Activated CD4-positive, alpha-beta T cell treated with anti-CD3 and anti-CD28 coated beads, Interleukin-2, amount 10 ng/mL, durations not matched to agents 24 days and 14 days (primary cell): Measurements from ENCODE around the gene ZDHHC17. TPM values are rescaled to one million over a fixed set of nuclear protein-coding genes. Genes with fewer than 3 reads are reported as not detected.

ENCODE experiments used
- DNase-seq: peaks from one replicate; pipeline ENCODE4 v3.0.0; 2022
- H3K27ac Mint-ChIP-seq: one replicate; pipeline ENCODE4 v1.8.0; 2022; ENCODE audit warnings: mild to moderate bottlenecking, mixed read lengths
- H3K27me3 Mint-ChIP-seq: one replicate; pipeline ENCODE4 v1.8.0; 2022; ENCODE audit warnings: mixed read lengths
- H3K36me3 Mint-ChIP-seq: one replicate; pipeline ENCODE4 v1.8.0; 2022; ENCODE audit warnings: low read depth, mild to moderate bottlenecking, mixed read lengths
- H3K4me1 Mint-ChIP-seq: one replicate; pipeline ENCODE4 v1.8.0; 2021; ENCODE audit warnings: mixed read lengths
- H3K4me3 Mint-ChIP-seq: one replicate; pipeline ENCODE4 v1.8.0; 2022; ENCODE audit warnings: mild to moderate bottlenecking, moderate library complexity, mixed read lengths
- H3K9me3 Mint-ChIP-seq: one replicate; pipeline ENCODE4 v1.8.0; 2021; ENCODE audit warnings: mixed read lengths
- intact Hi-C: fragments of 100-400 bp; cut with micrococcal nuclease; formaldehyde crosslinking; loops from one replicate; pipeline ENCODE4 v1.15.1; 2023
- total RNA-seq: library from RNA; stranded (reverse); gene quantifications from 2 replicates; pipeline ENCODE4 v1.2.3, GENCODE V29; 2022

ZDHHC17 gene
- total RNA-seq, 1 donor from 2014 or later = 31.2 TPM

DNA sequence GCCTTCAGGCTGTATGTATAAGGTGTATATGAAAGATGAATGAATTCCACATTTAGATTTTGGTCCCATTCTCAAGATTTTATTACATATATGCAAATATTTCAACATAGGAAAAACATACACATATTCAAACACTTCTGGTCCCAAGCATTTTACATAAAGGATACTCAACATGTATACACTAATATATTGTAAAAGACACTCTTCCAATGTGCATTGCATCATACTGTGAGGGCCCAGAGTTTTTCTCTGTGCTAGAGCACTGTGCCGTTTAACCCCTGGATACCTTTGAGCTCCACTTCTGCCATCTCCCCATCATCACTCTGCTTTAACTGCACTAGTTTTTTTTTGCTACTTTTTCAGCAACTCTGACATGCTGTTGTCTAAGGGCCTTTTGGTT lies 48.1 kb downstream of the ZDHHC17 start:
- no peaks in the 10 kb centered on the region for H3K9me3 Mint-ChIP-seq
- H3K4me3 Mint-ChIP-seq = no peak overlapping the region
- peaks cover 14% of the 10 kb centered on the region for H3K36me3 Mint-ChIP-seq
- no peak overlapping the region for H3K27ac Mint-ChIP-seq
- intact Hi-C loops = no loop called here
- no peaks in the 10 kb centered on the region for H3K27me3 Mint-ChIP-seq
- no peak for DNase-seq
- no peaks in the 10 kb centered on the region for H3K4me1 Mint-ChIP-seq

DNA sequence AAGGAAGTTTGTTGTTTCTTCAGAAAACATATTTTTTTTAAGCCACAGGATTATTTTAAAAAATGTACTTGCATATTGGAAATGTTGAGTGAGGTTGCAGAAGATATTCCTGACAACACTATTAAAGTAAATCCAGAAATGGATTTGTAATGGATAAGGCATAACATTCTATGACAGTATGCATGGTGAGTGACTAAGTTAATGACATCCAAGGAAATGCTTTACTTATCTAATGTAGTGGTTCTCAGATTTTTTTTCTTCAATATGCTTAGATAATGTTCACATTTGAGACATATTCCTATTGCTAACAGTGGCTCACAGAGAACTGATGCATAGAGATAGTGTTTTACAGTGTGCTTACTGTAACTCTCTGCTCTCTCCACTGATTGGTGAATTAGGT lies 49.4 kb downstream of the ZDHHC17 start:
- Mint-ChIP-seq H3K4me3 (no peak overlapping the region), H3K4me1 (no peaks in the 10 kb centered on the region), H3K9me3 (no peaks in the 10 kb centered on the region), H3K36me3 (peaks cover 14% of the 10 kb centered on the region), H3K27ac (no peak overlapping the region), H3K27me3 (no peaks in the 10 kb centered on the region)
- DNase-seq = no peak
- intact Hi-C loops = no loop called here

DNA sequence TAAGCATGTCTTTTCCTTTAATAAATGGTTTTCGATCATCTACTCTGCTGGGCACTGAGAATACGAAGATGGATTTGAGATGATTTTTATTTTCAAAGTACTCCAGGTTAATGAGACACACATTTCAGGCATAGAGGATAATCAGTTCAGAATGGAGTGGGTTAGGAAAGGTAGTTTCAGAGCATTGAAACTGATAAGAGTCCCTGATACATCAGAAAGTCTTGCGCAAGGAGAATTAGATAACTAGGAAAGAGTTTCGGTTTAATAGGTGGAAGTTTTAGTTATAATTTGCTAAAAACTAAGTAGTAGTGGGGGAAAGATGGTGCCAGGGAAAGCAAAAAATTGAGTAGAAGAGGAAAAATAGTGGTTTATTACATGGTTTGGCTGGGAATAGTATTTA lies 50.1 kb downstream of the ZDHHC17 start:
- intact Hi-C loops = no loop called here
- no peak for DNase-seq
- Mint-ChIP-seq H3K27ac (no peak overlapping the region), H3K27me3 (no peaks in the 10 kb centered on the region), H3K36me3 (peaks cover 15% of the 10 kb centered on the region), H3K4me3 (no peak overlapping the region), H3K9me3 (no peaks in the 10 kb centered on the region), H3K4me1 (no peaks in the 10 kb centered on the region)

DNA sequence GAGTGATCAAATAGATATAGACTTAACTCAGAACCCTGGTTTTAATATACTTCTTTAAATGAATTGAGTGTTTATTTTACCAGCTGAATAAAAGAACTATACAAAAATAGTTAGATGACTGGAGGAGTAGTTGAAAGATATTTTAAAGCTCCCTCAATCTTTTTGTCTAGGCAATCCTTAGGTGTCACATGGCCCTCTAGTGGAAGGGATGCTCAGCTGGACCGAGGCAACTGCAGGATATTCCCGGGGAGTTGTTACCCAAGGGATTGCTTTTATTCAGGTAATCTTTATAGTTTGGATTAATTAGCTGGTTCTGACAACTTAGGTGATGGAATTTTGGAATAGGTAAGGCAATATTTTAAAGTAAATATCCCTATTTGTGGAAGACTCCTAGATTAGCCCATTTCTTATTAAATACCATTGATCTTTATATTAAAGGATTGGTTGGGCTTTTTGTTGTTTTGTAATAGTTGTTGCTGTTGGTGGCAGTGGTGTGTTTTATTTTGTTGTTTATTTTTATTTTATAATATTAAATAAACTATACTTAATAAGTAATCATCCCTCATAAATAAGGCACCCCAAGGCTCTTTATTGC lies 57.1 kb downstream of the ZDHHC17 start:
- peaks cover 3% of the 10 kb centered on the region for H3K36me3 Mint-ChIP-seq
- intact Hi-C loops = no loop called here
- no peak overlapping the region for H3K4me3 Mint-ChIP-seq

DNA sequence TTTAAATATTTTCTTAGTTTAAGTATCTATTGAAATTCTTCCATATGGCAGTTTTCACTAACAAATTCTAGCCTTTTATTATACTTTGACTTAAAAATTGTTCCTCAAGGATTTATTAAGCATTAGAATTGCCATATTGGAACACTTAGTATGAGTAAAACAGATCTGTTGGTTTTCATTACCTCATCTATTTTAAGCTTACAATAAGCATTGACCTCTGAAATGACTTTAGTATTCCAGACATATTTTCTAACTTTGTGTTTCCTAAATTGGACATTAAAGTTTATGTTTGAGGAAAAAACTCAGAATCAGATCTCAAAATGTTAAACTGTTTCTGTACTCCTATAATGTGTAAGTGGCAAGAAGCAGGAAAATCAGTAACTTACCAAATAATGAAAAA lies 66.5 kb downstream of the ZDHHC17 start:
- H3K27me3 Mint-ChIP-seq = no peaks in the 10 kb centered on the region
- no peak overlapping the region for H3K4me3 Mint-ChIP-seq
- intact Hi-C loops = no loop called here
- no peaks in the 10 kb centered on the region for H3K9me3 Mint-ChIP-seq
- H3K27ac Mint-ChIP-seq = no peak overlapping the region
- H3K4me1 Mint-ChIP-seq = no peaks in the 10 kb centered on the region
- H3K36me3 Mint-ChIP-seq = peaks cover 10% of the 10 kb centered on the region
- no peak for DNase-seq

More for the DNA sequence above, 57.1 kb downstream of the ZDHHC17 start:
- Mint-ChIP-seq H3K27ac (no peak overlapping the region), H3K4me1 (no peaks in the 10 kb centered on the region), H3K27me3 (no peaks in the 10 kb centered on the region), H3K9me3 (no peaks in the 10 kb centered on the region)
- DNase-seq = no peak

DNA sequence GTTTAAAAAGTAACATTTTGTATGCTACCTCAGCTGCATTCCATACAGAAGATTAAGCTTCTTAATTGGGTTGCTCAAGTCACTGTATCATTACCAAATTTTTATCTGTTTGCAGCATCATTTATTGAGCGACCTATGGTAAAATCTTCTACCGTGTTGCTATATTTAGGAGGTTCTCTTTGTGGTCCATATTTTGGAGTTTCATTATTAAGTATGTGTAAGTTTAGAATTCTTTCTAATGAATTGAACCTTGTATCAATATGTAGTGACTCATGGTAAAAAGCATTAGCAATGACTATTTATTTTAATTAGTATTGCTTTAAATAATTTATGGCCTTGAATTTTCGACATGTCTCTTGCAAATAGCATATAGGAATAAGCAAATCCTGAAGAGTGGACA lies 72.7 kb downstream of the ZDHHC17 start:
- Mint-ChIP-seq H3K27me3 (no peaks in the 10 kb centered on the region), H3K9me3 (no peaks in the 10 kb centered on the region), H3K4me1 (no peaks in the 10 kb centered on the region), H3K36me3 (peaks cover 4% of the 10 kb centered on the region), H3K4me3 (no peak overlapping the region), H3K27ac (no peak overlapping the region)
- intact Hi-C loops = no loop called here
- no peak for DNase-seq

DNA sequence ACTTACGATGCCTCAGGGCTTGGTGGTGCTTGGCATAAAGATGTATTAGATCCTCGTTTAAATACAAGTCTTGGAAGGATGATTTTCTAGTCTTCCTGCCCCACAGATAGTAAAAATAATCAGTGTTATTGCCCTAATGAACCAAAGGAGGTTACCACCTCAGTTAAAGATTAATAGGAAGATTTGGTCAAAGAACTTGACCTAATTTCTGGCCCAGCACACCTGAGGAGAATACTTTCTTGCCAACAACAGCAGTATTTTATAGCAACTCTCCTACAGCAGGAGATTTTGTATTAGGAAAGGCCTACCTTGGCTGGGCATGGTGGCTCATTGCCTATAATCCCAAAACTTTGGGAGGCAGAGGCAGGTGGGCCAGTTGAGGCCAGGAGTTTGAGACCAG lies 83.3 kb downstream of the ZDHHC17 start:
- DNase-seq = no peak
- Mint-ChIP-seq H3K27ac (no peak overlapping the region), H3K4me3 (no peak overlapping the region), H3K4me1 (no peaks in the 10 kb centered on the region), H3K27me3 (no peaks in the 10 kb centered on the region), H3K9me3 (no peaks in the 10 kb centered on the region), H3K36me3 (peaks cover 21% of the 10 kb centered on the region)
- intact Hi-C loops = no loop called here

DNA sequence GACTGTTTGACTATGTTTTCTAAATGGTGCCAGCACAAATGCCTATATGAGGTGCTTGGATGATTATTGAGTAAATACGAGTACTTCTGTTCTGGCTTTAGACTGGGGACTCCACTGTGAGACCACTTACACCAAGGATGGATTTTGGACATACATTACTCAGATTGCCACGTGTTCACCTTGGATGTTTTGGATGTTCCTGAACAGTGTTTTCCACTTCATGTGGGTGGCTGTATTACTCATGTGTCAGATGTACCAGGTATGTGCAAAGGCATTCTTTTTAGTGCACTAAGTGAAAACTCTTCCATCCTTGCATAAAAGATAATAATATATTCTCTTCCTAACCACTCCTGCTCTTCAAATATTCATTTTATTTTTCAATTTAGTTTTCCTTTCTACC lies 84.2 kb downstream of the ZDHHC17 start:
- no peak overlapping the region for H3K27ac Mint-ChIP-seq
- H3K9me3 Mint-ChIP-seq = no peaks in the 10 kb centered on the region
- intact Hi-C loops = no loop called here
- H3K4me3 Mint-ChIP-seq = no peak overlapping the region
- H3K36me3 Mint-ChIP-seq = peaks cover 21% of the 10 kb centered on the region
- no peaks in the 10 kb centered on the region for H3K4me1 Mint-ChIP-seq
- H3K27me3 Mint-ChIP-seq = no peaks in the 10 kb centered on the region
- no peak for DNase-seq

DNA sequence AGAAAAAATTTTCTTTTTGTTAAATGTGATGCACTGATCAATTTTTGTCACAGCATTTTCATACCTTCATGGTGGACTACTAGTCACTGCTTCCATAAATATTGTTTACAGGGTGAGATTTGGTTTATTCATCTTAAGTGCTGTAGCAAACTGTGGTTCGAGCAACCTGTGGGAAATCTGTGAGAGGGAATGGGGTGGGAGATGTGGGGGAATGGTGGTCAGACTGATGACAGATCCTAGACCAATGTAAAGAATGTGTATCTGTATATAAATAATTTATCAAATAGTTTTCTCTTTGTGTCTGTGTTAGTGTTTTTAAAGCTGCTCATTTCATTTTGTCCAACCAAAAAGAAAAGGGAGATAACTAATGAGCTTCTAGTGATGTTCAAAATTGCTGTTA lies 88.2 kb downstream of the ZDHHC17 start:
- Mint-ChIP-seq H3K27me3 (no peaks in the 10 kb centered on the region), H3K4me1 (no peaks in the 10 kb centered on the region), H3K9me3 (peaks cover 3% of the 10 kb centered on the region), H3K27ac (no peak overlapping the region), H3K4me3 (no peak overlapping the region), H3K36me3 (peaks cover 24% of the 10 kb centered on the region)
- DNase-seq = no peak
- intact Hi-C loops = no loop called here

DNA sequence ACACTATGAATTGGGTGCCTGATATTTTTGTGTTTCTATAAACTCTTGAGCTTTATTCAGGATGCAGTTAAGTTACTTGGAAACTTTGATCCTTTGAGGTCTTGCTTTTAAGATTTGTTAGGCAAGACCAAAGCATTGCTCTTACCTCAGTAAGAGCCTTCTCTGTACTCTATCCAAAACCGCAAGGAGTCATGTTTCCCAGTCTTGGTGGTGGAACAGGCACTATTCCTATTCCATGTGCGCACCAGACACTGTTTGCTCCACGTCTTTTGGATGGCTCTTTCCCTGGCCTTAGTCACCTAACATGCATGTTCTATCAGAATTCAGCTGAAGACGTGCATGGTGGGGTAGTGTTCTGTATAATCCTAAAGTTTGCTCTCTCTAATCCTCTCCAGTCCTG lies 91.4 kb downstream of the ZDHHC17 start:
- DNase-seq = no peak
- H3K4me3 Mint-ChIP-seq = no peak overlapping the region
- no peak overlapping the region for H3K27ac Mint-ChIP-seq
- H3K4me1 Mint-ChIP-seq = no peaks in the 10 kb centered on the region
- peaks cover 3% of the 10 kb centered on the region for H3K9me3 Mint-ChIP-seq
- intact Hi-C loops = no loop called here
- H3K27me3 Mint-ChIP-seq = no peaks in the 10 kb centered on the region
- H3K36me3 Mint-ChIP-seq = peaks cover 19% of the 10 kb centered on the region

DNA sequence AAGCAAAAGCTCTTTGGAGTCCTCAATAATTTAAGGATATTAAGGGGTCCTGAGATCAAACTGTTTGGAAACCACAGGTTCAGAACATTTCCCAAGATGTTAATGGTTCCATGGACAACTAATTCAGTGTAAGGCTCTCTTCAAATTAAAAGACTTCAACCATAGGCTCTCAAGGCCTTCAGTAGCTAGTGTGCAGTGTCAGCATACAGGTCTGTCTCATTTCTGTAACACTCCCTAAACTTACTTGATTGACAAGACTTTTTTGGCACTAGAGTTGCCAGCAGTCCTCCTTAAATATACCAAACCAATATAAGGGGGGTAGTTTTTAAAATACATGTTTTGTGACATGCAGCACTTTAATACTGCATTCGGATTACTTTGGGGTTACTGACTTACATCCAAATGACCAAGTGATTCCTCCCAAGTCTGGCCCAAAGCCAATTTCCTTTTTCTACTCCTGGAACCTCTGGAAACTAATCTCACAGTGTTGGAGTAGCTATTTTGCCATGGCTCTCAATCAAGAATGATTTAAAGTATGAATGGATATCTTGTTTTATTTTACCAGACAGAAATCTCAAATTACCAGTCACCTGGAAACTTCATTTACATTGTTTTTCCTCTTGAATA lies 92.2 kb downstream of the ZDHHC17 start:
- Mint-ChIP-seq H3K36me3 (peaks cover 15% of the 10 kb centered on the region), H3K9me3 (peaks cover 3% of the 10 kb centered on the region), H3K4me3 (no peak overlapping the region), H3K27me3 (no peaks in the 10 kb centered on the region), H3K4me1 (no peaks in the 10 kb centered on the region), H3K27ac (no peak overlapping the region)
- DNase-seq = no peak
- intact Hi-C loops = no loop called here

DNA sequence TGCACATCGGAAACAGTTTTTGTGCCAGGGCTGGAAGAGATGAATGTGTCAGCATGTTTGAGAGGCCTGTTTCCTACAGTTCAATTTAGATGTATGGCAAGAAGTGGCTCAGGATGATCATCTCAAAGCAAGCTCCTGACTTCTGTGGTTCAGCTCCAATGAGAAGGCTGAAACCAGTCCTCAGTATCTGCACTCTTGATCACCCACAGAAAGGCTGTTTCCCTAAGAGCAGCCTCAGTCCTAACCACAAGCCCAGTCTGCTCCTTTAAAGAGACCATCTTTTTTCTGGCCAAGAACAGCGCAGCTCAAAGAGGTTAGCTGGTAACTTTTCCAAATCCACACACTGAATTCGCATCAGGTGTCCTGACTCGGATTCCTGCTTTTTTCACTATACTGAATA lies 95.7 kb downstream of the ZDHHC17 start:
- no peak overlapping the region for H3K27ac Mint-ChIP-seq
- H3K4me1 Mint-ChIP-seq = no peaks in the 10 kb centered on the region
- H3K9me3 Mint-ChIP-seq = peaks cover 3% of the 10 kb centered on the region

DNA sequence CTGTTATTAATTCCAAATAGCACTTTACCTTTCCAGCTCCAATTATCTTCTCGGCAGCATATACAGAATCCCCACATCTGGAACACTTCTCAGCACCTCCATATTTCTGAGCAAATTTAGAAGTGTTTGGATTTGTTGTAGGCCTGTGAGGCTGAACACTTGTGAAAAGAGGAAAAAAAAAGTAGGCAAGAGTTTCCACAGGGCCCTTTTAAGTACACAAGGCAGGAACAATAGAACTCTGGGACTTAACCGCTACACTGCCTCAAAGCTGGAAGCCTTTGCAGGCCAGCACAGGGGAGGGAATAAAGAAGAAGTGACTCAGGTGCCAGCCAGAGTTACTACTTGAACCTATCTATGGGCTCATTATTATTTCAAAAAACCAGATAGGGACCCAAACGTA lies 96.3 kb downstream of the ZDHHC17 start:
- Mint-ChIP-seq H3K9me3 (peaks cover 3% of the 10 kb centered on the region), H3K27me3 (peaks cover 3% of the 10 kb centered on the region), H3K36me3 (peaks cover 6% of the 10 kb centered on the region), H3K4me1 (no peaks in the 10 kb centered on the region), H3K27ac (no peak overlapping the region), H3K4me3 (no peak overlapping the region)
- no peak for DNase-seq
- intact Hi-C loops = no loop called here

More for the DNA sequence above, 95.7 kb downstream of the ZDHHC17 start:
- Mint-ChIP-seq H3K36me3 (peaks cover 8% of the 10 kb centered on the region), H3K27me3 (peaks cover 3% of the 10 kb centered on the region), H3K4me3 (no peak overlapping the region)
- no peak for DNase-seq
- intact Hi-C loops = no loop called here

DNA sequence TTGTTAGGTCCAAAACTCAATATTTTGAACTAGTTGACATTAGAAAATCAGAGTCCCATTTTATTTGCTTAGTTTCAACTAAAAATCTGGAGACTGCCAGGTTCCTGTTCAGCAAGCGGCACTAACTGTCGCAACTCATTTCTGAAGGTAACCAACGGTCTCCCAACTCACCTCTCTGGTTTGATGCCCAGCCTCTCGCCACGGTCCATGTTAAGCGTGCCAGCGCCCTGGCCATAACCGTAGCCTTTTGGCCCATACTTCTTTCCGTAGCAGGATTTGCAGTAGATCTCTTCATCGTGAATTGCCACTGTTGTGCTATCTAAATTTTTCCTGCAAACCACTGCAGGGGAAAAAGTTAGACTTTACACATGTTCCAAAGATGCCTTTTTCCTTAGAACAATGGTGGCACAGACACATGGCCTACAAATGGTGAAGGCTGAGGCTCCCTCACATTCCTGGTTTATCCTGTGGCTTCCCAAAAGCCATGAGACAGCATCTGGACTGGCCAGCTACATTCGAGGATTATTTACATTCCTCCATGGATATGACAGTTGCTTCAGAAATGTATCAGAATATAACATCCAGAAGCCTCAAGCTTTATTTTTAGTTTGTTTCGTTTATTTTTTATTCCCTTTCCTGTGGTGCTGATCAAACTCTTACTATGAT lies 99.2 kb downstream of the ZDHHC17 start:
- DNase-seq = no peak
- intact Hi-C loops = no loop called here
- no peak overlapping the region for H3K4me3 Mint-ChIP-seq
- H3K27me3 Mint-ChIP-seq = peaks cover 3% of the 10 kb centered on the region
- H3K9me3 Mint-ChIP-seq = no peaks in the 10 kb centered on the region
- H3K36me3 Mint-ChIP-seq = no peaks in the 10 kb centered on the region
- no peak overlapping the region for H3K27ac Mint-ChIP-seq
- H3K4me1 Mint-ChIP-seq = no peaks in the 10 kb centered on the region
